ENCODE data around the gene UBE2C. TPM values are rescaled to one million over a fixed set of nuclear protein-coding genes. Genes with fewer than 3 reads are reported as not detected.
A peak's percentile ranks its signal among the peaks of the same experiment; 100 is the strongest.
"Not testable (repeated sequence)": the region's sequence is repeated elsewhere in the genome, so short reads cannot be mapped to it uniquely, and the experiment has no call there.

The UBE2C gene
- total RNA-seq: 100 to 1,000 TPM; 251 to 261 TPM

DNA sequence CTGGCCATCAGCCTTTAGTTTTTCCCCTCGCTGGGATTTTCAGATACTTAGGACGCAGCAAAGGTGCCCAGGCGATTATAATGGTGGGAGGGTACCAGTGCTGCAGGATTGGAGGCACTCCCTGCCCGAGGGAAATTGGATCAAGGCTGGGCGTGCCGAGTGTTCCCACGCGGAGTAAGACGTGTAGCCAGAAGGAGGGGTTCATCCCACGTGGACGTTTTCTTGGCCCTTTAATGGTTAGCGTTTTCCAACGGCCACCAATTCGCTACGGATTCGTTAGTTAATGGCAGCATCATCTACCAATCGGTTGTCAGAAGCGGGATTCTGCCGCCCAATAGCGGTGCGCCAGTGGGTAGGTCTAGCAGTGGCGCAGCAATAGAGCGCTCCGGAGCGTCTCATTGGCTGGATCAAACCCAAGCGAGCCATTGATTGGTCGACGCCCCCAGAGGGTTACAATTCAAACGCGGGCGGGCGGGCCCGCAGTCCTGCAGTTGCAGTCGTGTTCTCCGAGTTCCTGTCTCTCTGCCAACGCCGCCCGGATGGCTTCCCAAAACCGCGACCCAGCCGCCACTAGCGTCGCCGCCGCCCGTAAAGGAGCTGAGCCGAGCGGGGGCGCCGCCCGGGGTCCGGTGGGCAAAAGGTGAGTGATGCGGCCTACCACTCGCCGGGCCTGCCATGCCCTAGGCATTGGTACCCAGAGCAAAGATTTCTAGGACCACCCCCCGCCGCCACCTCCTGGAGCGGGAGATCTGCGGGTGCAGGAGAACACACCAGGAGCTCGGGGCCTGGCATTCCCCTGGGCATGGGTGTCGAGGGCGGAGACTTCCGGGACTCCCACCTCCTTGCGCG lies at the start of gene UBE2C:
TSS of gene UBE2C (plus strand) at position 488 of the 849 bp plus-strand sequence. CDS start at position 540, 52 bp downstream.
- peaks cover 74% of the 10 kb centered on the region for H3K36me3 Mint-ChIP-seq (ENCODE audit: low read depth)
- H3K27me3 Mint-ChIP-seq (ENCODE audit: low read depth): no peaks in the 10 kb centered on the region
- peak within 1 kb of the TSS; percentile 97 for H3K4me3 Mint-ChIP-seq
- ATAC-seq (peak; percentile 100), DNase-seq (peak; percentile 98)
- no peaks in the 10 kb centered on the region for H3K9me3 Mint-ChIP-seq (ENCODE audit: insufficient read depth)
- peaks cover 34% of the 10 kb centered on the region for H3K4me1 Mint-ChIP-seq (ENCODE audit: low read depth)
- CTCF ChIA-PET: interaction anchor here (1.2 to 3.5 kb wide), 5 partner anchors 10 to 175 kb away, joined by 3 to 24 read pairs (median 7); no protein-coding TSS in a partner anchor
- H3K27ac Mint-ChIP-seq: peak within 1 kb of the TSS; percentile 91
- POLR2A ChIA-PET: interaction anchor here (0.6 to 2.2 kb wide), 16 partner anchors 10 to 552 kb away, joined by 3 to 16 read pairs (median 4); partner anchors contain the start of gene PCIF1

DNA sequence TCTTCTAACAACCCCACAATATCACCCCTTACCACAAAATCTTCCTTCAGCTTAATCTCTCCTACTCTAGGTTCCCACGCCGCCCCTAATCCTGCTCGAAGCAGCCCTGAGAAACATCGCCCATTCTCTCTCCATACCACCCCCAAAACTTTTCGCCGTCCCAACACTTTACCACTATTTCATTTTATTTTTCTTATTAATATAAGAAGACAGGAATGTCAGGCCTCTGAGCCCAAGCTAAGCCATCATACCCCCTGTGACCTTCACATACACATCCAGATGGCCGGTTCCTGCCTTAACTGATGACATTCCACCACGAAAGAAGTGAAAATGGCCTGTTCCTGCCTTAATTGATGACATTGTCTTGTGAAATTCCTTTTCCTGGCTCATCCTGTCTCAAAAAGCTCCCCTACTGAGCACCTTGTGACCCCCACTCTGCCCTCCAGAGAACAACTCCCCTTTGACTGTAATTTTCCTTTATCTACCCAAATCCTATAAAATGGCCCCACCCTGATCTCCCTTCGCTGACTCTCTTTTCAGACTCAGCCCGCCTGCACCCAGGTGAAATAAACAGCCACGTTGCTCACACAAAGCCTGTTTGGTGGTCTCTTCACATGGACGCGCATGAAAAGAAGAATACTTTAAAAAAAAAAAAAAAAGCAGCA lies 47.7 kb upstream of the UBE2C start:
- POLR2A ChIA-PET; DNase-seq; H3K27me3 Mint-ChIP-seq (ENCODE audit: low read depth); H3K27ac Mint-ChIP-seq; H3K9me3 Mint-ChIP-seq (ENCODE audit: insufficient read depth); H3K4me3 Mint-ChIP-seq; H3K4me1 Mint-ChIP-seq (ENCODE audit: low read depth); ATAC-seq; H3K36me3 Mint-ChIP-seq (ENCODE audit: low read depth); CTCF ChIA-PET: not testable (repeated sequence)

DNA sequence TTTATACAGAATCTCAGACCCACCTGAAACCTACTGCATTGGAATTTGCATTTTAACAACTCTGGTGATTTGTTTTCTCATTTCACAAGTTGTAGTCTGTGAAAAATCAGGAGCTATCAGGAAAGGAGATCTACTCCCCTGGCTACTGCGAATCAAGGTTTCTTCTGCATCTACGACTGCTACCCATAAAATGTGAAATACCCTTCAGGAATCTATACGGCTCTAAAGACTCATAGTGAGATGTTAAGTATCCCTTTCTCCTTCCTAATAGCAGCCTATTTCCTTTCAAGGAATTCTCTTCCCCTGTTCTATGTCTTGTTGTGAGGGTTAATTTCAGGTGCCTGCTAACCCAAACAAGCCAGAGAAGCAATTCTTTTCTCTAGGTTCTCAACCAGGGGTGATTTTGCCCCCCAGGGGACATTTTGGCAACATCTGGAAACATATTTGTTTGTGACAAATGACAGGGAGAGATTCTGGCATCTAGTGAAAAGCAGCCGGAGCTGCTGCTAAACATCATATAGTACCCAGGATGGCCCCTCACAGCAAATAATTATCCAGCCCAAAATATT lies 47.1 kb upstream of the UBE2C start:
- ChIA-PET CTCF (interaction anchor here (1.7 kb wide), 1 partner anchor 392 kb away, joined by 4 read pairs; no protein-coding TSS in a partner anchor), POLR2A (no interaction called here)
- Mint-ChIP-seq H3K4me1 (ENCODE audit: low read depth) (peaks cover 2% of the 10 kb centered on the region), H3K27ac (no peak overlapping the region), H3K9me3 (ENCODE audit: insufficient read depth) (no peaks in the 10 kb centered on the region), H3K4me3 (no peak overlapping the region), H3K36me3 (ENCODE audit: low read depth) (no peaks in the 10 kb centered on the region), H3K27me3 (ENCODE audit: low read depth) (peaks cover 7% of the 10 kb centered on the region)
- DNase-seq (no peak), ATAC-seq (no peak)

DNA sequence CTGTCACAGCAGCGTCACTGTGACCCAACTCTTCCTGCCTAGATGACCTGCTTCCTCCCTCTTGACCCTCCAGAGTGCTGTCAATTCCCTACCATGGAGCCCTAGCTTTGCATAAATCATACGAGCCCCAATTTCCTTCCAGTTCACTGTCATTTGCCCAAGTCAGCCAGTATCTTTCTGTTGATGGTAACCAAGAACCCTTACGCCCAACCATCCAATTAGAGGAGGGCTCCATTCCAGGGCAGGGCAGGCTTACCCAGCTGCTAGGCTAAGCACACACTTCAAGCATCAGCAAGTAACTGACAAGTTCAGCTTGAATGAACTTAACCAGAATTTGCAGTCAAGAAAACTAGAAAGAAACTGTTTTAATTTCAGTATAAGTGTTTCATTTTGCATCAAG lies 46.5 kb upstream of the UBE2C start:
- Mint-ChIP-seq H3K9me3 (ENCODE audit: insufficient read depth) (no peaks in the 10 kb centered on the region), H3K27ac (no peak overlapping the region), H3K27me3 (ENCODE audit: low read depth) (peaks cover 7% of the 10 kb centered on the region), H3K4me3 (no peak overlapping the region), H3K36me3 (ENCODE audit: low read depth) (no peaks in the 10 kb centered on the region), H3K4me1 (ENCODE audit: low read depth) (peaks cover 4% of the 10 kb centered on the region)
- no peak for DNase-seq
- no peak for ATAC-seq
- CTCF ChIA-PET: interaction anchor here (1.7 kb wide), 1 partner anchor 392 kb away, joined by 4 read pairs; no protein-coding TSS in a partner anchor
- POLR2A ChIA-PET: no interaction called here

DNA sequence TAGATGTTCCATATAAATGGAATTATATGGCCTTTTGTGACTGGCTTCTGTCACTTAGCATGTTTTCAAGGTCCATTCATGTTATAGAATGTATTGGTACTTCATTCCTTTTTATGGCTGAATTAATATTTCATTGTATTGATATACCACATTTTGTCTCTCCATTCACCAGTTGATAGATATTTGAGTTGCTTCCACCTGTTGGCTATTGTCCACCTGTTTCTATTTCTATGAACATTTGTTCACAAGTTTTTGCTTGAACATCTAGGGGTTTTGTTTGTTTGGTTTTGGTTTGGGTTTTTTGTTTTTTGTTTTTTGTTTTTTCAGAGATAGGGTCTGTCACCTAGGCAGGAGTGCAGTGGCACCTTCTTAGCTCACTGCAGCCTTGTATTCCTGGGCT lies 44.0 kb upstream of the UBE2C start:
- ChIA-PET CTCF (interaction anchor here (1.0 to 1.3 kb wide), 3 partner anchors 175 to 475 kb away, joined by 3 to 5 read pairs (median 3); no protein-coding TSS in a partner anchor), POLR2A (no interaction called here)
- Mint-ChIP-seq H3K27ac (no peak overlapping the region), H3K4me3 (no peak overlapping the region), H3K9me3 (ENCODE audit: insufficient read depth) (no peaks in the 10 kb centered on the region), H3K36me3 (ENCODE audit: low read depth) (no peaks in the 10 kb centered on the region), H3K4me1 (ENCODE audit: low read depth) (peaks cover 5% of the 10 kb centered on the region), H3K27me3 (ENCODE audit: low read depth) (peaks cover 7% of the 10 kb centered on the region)
- ATAC-seq (no peak), DNase-seq (no peak)

DNA sequence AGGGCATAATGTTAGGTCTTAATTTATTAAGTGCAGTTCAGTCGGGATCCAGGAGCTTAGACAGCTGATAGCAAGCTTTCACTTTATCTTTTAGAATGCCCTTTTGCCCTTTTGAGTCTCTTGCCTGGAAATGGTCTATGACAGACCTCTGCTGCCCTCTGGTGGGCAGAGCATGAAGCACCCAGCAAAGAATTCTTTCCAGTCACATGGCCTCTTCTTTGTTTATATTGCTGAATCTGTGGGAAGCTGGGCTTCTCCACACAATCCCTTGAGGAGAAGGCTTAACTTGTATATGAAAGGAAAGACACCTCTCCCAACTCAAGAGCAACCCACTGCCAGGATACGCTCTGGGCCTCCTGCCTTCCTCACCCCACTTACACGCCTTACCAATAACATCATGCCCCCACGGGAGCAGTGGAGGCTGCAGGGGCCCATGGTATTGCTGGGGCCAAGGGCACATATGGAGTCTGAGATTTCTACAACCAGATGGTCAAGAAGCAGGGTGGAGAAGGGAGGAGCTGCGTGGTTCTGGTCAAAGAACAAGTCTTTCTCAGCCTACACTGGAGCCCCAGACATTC lies 41.2 kb upstream of the UBE2C start:
- H3K4me1 Mint-ChIP-seq (ENCODE audit: low read depth): peaks cover 5% of the 10 kb centered on the region
- no peak overlapping the region for H3K4me3 Mint-ChIP-seq
- no peak overlapping the region for H3K27ac Mint-ChIP-seq
- ChIA-PET CTCF (interaction anchor here (0.6 to 4.2 kb wide), 78 partner anchors 9 to 675 kb away, joined by 3 to 36 read pairs (median 4); partner anchors contain the start of genes DNTTIP1, RBPJL, SPINT4 and SYS1), POLR2A (interaction anchor here (1.2 kb wide), 1 partner anchor 160 kb away, joined by 3 read pairs; no protein-coding TSS in a partner anchor)
- peak; percentile 78 for ATAC-seq
- DNase-seq: peak; percentile 85
- peaks cover 11% of the 10 kb centered on the region for H3K27me3 Mint-ChIP-seq (ENCODE audit: low read depth)
- H3K36me3 Mint-ChIP-seq (ENCODE audit: low read depth): no peaks in the 10 kb centered on the region
- H3K9me3 Mint-ChIP-seq (ENCODE audit: insufficient read depth): no peaks in the 10 kb centered on the region

DNA sequence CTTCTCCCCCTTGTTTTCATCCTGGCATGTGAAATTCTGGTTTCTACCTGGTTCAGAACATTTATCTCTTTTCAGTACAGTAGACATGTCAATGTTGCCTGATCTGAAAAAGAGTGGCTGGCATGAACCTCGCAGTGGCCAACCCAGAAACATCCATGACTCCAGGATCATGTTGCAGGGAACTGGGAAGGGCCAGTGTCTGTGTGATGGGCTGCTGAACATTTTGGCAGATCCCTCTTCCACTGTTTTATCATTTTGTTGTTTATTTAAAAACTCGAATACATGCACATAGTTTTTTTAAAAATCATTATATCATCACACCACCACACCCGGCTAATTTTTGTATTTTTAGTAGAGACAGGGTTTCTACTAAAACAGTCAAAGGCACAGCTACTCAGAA lies 39.8 kb upstream of the UBE2C start:
- ATAC-seq (no peak), DNase-seq (no peak)
- ChIA-PET CTCF (interaction anchor here (0.6 to 4.2 kb wide), 4 partner anchors 7 to 409 kb away, joined by 3 to 32 read pairs (median 16); partner anchors contain the start of gene SYS1), POLR2A (no interaction called here)
- Mint-ChIP-seq H3K27me3 (ENCODE audit: low read depth) (peaks cover 11% of the 10 kb centered on the region), H3K9me3 (ENCODE audit: insufficient read depth) (no peaks in the 10 kb centered on the region), H3K36me3 (ENCODE audit: low read depth) (no peaks in the 10 kb centered on the region), H3K27ac (no peak overlapping the region), H3K4me1 (ENCODE audit: low read depth) (peaks cover 5% of the 10 kb centered on the region), H3K4me3 (no peak overlapping the region)

DNA sequence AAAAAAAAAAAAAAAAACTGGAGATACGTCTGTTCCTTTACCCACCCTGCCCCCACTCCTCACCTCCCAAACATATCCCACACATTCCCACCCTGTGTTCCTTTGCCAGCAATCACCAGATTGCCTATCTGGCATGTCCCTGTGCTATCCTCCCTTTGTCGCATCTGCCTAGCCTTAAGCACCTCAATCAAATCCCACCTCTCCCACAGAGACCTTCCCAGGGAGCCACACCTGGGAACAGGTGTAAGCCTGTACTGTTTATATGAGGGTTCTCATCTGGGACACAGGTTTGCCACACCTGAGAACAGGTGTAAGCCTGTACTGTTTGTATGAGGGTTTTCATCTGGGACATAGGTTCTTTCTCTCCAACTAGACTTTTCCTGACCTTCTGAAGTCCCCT lies 37.5 kb upstream of the UBE2C start:
- ATAC-seq (no peak), DNase-seq (no peak)
- peaks cover 15% of the 10 kb centered on the region for H3K27me3 Mint-ChIP-seq (ENCODE audit: low read depth)
- peaks cover 14% of the 10 kb centered on the region for H3K4me1 Mint-ChIP-seq (ENCODE audit: low read depth)
- no peaks in the 10 kb centered on the region for H3K36me3 Mint-ChIP-seq (ENCODE audit: low read depth)
- H3K9me3 Mint-ChIP-seq (ENCODE audit: insufficient read depth): no peaks in the 10 kb centered on the region
- H3K4me3 Mint-ChIP-seq: no peak overlapping the region
- ChIA-PET POLR2A (no interaction called here), CTCF (interaction anchor here (0.8 to 0.9 kb wide), 2 partner anchors 24 to 338 kb away, joined by 3 read pairs; no protein-coding TSS in a partner anchor)
- H3K27ac Mint-ChIP-seq: no peak overlapping the region

DNA sequence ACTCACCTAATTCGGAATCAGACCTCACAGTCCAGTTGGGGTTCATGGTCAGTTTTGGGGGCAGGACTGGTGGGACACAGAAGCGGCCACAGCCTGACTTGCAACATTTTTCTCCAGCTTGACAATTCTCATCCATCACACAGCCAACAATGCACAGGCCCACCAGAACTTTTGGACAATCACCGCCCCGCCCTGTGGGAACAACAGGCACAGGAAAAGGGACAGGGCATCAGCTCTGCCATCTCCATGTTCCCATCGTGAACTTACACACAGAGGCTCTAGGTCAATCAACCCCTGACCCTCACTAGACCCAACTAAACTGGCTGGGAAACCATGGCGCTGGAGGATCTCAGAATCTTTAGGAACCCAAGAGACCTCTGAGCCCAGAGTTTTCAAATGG lies 37.0 kb upstream of the UBE2C start:
- no peaks in the 10 kb centered on the region for H3K9me3 Mint-ChIP-seq (ENCODE audit: insufficient read depth)
- peaks cover 15% of the 10 kb centered on the region for H3K27me3 Mint-ChIP-seq (ENCODE audit: low read depth)
- no peaks in the 10 kb centered on the region for H3K36me3 Mint-ChIP-seq (ENCODE audit: low read depth)
- no peak overlapping the region for H3K27ac Mint-ChIP-seq
- ATAC-seq (no peak), DNase-seq (no peak)
- H3K4me3 Mint-ChIP-seq: no peak overlapping the region
- ChIA-PET POLR2A (no interaction called here), CTCF (no interaction called here)
- H3K4me1 Mint-ChIP-seq (ENCODE audit: low read depth): peaks cover 16% of the 10 kb centered on the region

DNA sequence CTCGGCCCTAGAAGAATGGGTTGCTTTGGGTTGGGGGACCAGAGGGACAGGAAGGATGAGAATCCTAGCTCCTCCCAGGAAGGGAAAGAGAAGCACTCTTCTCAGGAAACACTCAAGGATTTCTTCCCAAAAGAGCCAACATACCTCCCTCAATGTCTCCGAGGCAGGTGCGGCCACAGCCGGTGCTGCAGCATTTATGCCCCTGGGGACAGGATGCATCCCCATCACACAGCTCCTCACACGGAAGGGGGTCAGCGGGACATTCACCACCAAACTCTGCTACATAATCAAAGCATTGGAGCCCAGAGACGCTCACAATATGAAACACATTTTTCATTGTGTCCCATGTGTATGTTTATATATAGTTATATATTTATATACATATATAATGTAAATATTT lies 35.5 kb upstream of the UBE2C start:
- H3K4me3 Mint-ChIP-seq: no peak overlapping the region
- H3K27me3 Mint-ChIP-seq (ENCODE audit: low read depth): peaks cover 15% of the 10 kb centered on the region
- POLR2A ChIA-PET: interaction anchor here (0.6 kb wide), 1 partner anchor 1211 kb away, joined by 3 read pairs; no protein-coding TSS in a partner anchor
- H3K4me1 Mint-ChIP-seq (ENCODE audit: low read depth): peaks cover 15% of the 10 kb centered on the region
- CTCF ChIA-PET: no interaction called here
- DNase-seq: no peak
- no peak for ATAC-seq
- no peak overlapping the region for H3K27ac Mint-ChIP-seq
- H3K36me3 Mint-ChIP-seq (ENCODE audit: low read depth): no peaks in the 10 kb centered on the region
- H3K9me3 Mint-ChIP-seq (ENCODE audit: insufficient read depth): no peaks in the 10 kb centered on the region

Measured in activated CD8-positive, alpha-beta T cell treated with anti-CD3 and anti-CD28 coated beads, Interleukin-2, amount 10 ng/mL, durations not matched to agents 7 days and 5 days (primary cell).